DND-41 (cell line): Measurements from ENCODE around the gene FAM210B.

Source experiments
- ATAC-seq: fragments of 200-7000 bp; cut with Tn5 transposase; 3 replicates; pipeline ENCODE4 v1.9.1; 2021; ENCODE audit warnings: low read depth; ENCODE audit not compliant: insufficient read depth
- DNase-seq: peaks from one replicate; pipeline ENCODE4 v3.0.0-alpha.2; 2020
- H2AFZ ChIP-seq: 2 replicates; pipeline ENCODE4 v1.6.0; 2012; ENCODE audit warnings: low read depth, low read length
- H3K27ac ChIP-seq: 2 replicates; pipeline ENCODE4 v1.5.1; 2012; ENCODE audit warnings: low read length, inconsistent platforms
- H3K27me3 ChIP-seq: fragments of 200-600 bp; sonication (generic); 2 replicates; pipeline ENCODE4 v1.6.0; 2012; ENCODE audit warnings: low read length, mild to moderate bottlenecking, inconsistent platforms; ENCODE audit not compliant: insufficient read depth, poor library complexity
- H3K36me3 ChIP-seq: 2 replicates; pipeline ENCODE4 v1.5.1; 2012; ENCODE audit warnings: low read length, inconsistent platforms; ENCODE audit not compliant: insufficient read depth
- H3K4me1 ChIP-seq: 2 replicates; pipeline ENCODE4 v1.5.1; 2012; ENCODE audit warnings: mild to moderate bottlenecking, low read length; ENCODE audit not compliant: insufficient read depth
- H3K4me2 ChIP-seq: 2 replicates; pipeline ENCODE4 v1.6.0; 2012; ENCODE audit warnings: mild to moderate bottlenecking, moderate library complexity, low read length, inconsistent platforms; ENCODE audit not compliant: insufficient read depth
- H3K4me3 ChIP-seq, 2 experiments: fragments of 200-600 bp in 1 of 2; shearing (Covaris generic) in 1 of 2; 2 replicates each; pipeline ENCODE4 v1.5.1; 2012 to 2016; ENCODE audit warnings: inconsistent platforms in 2 of 2, low read length in 2 of 2, mild to moderate bottlenecking in 2 of 2, low read depth in 1 of 2, moderate library complexity in 1 of 2
- H3K79me2 ChIP-seq: 2 replicates; pipeline ENCODE4 v1.6.0; 2012; ENCODE audit warnings: low read length, inconsistent platforms; ENCODE audit not compliant: insufficient read depth
- H3K9ac ChIP-seq: 2 replicates; pipeline ENCODE4 v1.6.0; 2012; ENCODE audit warnings: low read depth, mild to moderate bottlenecking, inconsistent platforms, low read length, moderate library complexity
- H3K9me3 ChIP-seq: 2 replicates; pipeline ENCODE4 v1.5.1; 2012; ENCODE audit warnings: low read length, moderate library complexity, mild to moderate bottlenecking, inconsistent platforms; ENCODE audit not compliant: insufficient read depth, severe bottlenecking
- H4K20me1 ChIP-seq: 2 replicates; pipeline ENCODE4 v1.6.0; 2012; ENCODE audit warnings: low read length; ENCODE audit not compliant: insufficient read depth
- CTCF ChIP-seq: IDR thresholded peaks from 2 replicates; pipeline ENCODE4 v1.5.1; 2012; ENCODE audit warnings: borderline replicate concordance, low read length, moderate library complexity, mild to moderate bottlenecking; ENCODE audit not compliant: poor library complexity, severe bottlenecking; ENCODE audit errors: extremely low read depth
- EZH2 ChIP-seq: IDR thresholded peaks from 3 replicates; pipeline ENCODE4 v1.6.1; 2012; ENCODE audit warnings: borderline replicate concordance, low read depth, mild to moderate bottlenecking, moderate library complexity, low read length, inconsistent platforms; ENCODE audit not compliant: severe bottlenecking

The FAM210B gene

DNA sequence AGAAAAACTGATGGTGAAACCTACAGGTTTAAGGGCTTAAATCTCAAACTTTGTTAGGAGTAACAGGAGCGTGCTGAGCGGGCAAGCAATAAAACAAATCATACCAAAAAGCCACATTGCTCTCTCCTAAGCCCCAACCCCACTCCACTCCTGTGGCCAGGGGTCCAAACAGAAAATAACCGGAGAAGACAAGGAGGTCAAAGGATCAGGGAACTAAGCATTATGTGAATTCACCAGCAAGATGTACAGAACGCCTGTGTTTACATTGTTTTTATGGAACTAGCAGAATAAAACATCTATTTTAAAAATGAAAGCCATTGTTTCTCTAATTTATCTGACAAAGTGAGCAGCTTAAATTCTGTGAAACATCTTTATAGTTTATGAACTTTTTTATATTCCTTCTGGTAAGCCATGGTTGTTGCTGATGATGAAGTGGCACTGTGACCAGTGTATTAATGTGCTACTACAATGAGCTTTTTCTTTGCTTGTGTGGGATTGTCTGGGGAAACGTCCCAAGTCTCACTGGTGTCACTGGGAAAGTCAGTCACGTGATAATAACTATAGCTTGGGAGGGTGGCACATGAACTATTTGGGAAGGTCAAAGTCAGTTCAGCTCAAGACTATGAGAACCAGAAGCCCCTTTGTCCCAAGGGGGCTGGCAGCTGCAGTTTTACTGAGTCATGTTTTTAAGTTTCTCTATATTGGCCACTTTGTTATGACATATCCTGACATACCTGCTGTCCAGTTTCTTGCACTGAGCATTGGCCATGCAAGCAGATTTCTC lies 9.8 kb downstream of the FAM210B start:
- Histone ChIP-seq H4K20me1 (peaks cover 23% of the 10 kb centered on the region; the same call in 1 of the 2 replicates), H2AFZ (no peak overlapping the region), H3K9ac (no peak overlapping the region), H3K27ac (no peak overlapping the region), H3K27me3 (no peaks in the 10 kb centered on the region), H3K4me2 (no peak overlapping the region), H3K4me1 (no peaks in the 10 kb centered on the region), H3K36me3 (peaks cover 56% of the 10 kb centered on the region), H3K79me2 (peaks cover 18% of the 10 kb centered on the region), H3K4me3 (no peak overlapping the region), H3K9me3 (no peaks in the 10 kb centered on the region)
- TF ChIP-seq EZH2: no peak
- TF ChIP-seq CTCF: no peak
- ATAC-seq: no peak
- no peak for DNase-seq

GRCh38 chr20:56369179-56369578 lies 10.4 kb downstream of the FAM210B start:
- Histone ChIP-seq H3K27ac (no peak overlapping the region), H3K4me3 (no peak overlapping the region), H3K9ac (no peak overlapping the region), H3K4me1 (no peaks in the 10 kb centered on the region), H3K36me3 (peaks cover 62% of the 10 kb centered on the region), H3K4me2 (no peak overlapping the region), H3K27me3 (no peaks in the 10 kb centered on the region), H3K9me3 (no peaks in the 10 kb centered on the region), H2AFZ (no peak overlapping the region), H3K79me2 (peaks cover 23% of the 10 kb centered on the region), H4K20me1 (peaks cover 27% of the 10 kb centered on the region; the same call in 1 of the 2 replicates)
- DNase-seq (no peak), ATAC-seq (no peak)
- TF ChIP-seq EZH2 (no peak), CTCF (no peak)

DNA sequence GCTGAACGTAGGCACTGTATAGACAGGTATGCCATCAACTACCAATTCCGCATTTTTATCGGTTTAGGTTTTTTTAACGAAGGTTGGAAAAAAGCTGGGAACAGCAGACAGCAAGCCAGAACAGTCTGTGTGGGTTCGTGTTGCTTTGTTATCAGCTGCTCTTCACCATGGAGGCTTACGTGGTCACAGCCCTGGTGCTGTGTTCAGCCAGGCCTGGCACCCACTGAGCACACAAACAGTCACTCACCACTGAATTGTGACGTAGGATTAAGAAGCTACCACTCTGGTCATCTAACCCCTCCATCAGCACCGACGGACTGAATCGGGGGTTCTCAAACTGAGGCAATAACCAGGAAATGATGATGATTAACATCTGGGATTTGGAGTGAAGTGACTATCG lies 13.2 kb downstream of the FAM210B start:
- Histone ChIP-seq H3K4me1 (no peaks in the 10 kb centered on the region), H3K27ac (no peak overlapping the region), H2AFZ (no peak overlapping the region), H3K4me3 (no peak overlapping the region), H3K27me3 (no peaks in the 10 kb centered on the region), H4K20me1 (peaks cover 29% of the 10 kb centered on the region; the same call in 1 of the 2 replicates), H3K9ac (no peak overlapping the region), H3K36me3 (peaks cover 88% of the 10 kb centered on the region), H3K9me3 (no peaks in the 10 kb centered on the region), H3K79me2 (peaks cover 50% of the 10 kb centered on the region), H3K4me2 (no peak overlapping the region)
- DNase-seq (no peak), ATAC-seq (no peak)
- TF ChIP-seq EZH2: no peak
- no peak for TF ChIP-seq CTCF
